Stimulated activated naive CD8-positive, alpha-beta T cell treated with anti-CD3 and anti-CD28 coated beads, Interleukin-15, Interleukin-2, amounts not matched to agents 100 ng/mL and 50 ng/mL, for 24 hours (primary cell): Measurements from ENCODE around the gene GUF1.

ENCODE experiments used
- H3K27ac Mint-ChIP-seq: one replicate; pipeline ENCODE4 v1.8.0; 2021; ENCODE audit warnings: mild to moderate bottlenecking, mixed read lengths
- H3K27me3 Mint-ChIP-seq: one replicate; pipeline ENCODE4 v1.8.0; 2021; ENCODE audit warnings: mixed read lengths
- H3K36me3 Mint-ChIP-seq: one replicate; pipeline ENCODE4 v1.8.0; 2021; ENCODE audit warnings: low read depth, mixed read lengths
- H3K4me1 Mint-ChIP-seq: one replicate; pipeline ENCODE4 v1.8.0; 2021; ENCODE audit warnings: low read depth, mixed read lengths
- H3K4me3 Mint-ChIP-seq: one replicate; pipeline ENCODE4 v1.8.0; 2021; ENCODE audit warnings: mild to moderate bottlenecking, mixed read lengths
- H3K9me3 Mint-ChIP-seq: one replicate; pipeline ENCODE4 v1.8.0; 2021; ENCODE audit warnings: mixed read lengths

GUF1 gene, protein sequence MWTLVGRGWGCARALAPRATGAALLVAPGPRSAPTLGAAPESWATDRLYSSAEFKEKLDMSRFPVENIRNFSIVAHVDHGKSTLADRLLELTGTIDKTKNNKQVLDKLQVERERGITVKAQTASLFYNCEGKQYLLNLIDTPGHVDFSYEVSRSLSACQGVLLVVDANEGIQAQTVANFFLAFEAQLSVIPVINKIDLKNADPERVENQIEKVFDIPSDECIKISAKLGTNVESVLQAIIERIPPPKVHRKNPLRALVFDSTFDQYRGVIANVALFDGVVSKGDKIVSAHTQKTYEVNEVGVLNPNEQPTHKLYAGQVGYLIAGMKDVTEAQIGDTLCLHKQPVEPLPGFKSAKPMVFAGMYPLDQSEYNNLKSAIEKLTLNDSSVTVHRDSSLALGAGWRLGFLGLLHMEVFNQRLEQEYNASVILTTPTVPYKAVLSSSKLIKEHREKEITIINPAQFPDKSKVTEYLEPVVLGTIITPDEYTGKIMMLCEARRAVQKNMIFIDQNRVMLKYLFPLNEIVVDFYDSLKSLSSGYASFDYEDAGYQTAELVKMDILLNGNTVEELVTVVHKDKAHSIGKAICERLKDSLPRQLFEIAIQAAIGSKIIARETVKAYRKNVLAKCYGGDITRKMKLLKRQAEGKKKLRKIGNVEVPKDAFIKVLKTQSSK

DNA sequence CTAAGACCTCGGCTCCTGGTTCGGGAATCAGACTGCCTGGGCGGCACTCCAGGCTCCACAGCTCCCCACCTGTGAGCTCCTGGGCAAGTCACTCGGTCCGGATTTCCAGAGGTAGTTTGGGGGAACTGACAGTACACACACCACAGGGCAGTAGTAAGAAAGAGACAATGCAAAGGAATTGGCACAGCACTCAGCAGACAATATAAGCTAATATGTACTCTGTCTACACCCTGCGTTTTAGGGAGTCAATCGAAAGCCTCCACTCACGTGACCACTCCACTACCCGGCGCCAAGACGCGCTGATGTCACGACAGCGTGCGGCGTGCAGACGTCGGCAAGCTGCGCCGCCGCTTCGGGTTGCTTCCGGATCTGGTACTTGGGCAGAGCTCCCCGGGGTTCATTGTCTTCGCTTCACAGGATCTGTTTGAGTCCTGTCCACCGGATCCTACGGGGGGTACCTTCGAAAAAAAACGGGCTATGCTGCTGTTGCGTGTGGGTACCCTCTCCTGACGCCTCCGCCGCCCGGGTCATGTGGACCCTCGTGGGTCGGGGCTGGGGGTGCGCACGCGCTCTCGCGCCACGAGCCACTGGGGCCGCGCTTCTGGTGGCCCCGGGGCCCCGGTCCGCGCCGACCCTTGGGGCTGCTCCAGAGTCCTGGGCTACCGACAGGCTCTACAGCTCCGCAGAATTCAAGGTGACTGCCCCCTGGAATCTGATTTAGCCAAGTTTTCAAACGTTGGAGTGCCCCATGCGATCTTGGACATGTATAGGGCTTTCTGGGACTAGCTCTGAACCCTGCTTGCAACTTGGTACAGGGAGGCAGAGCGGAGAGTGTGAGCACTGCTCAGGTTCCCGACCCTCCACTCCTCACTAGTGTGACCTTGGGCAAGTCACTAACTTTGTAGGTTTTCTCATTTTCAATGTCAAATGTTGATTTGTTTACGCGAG, at the start of gene GUF1:
Gene GUF1 (plus strand): TSS at position 327 of the 948 bp plus-strand sequence. CDS start 203 bp downstream, at position 530.
- Mint-ChIP-seq H3K27me3 (no peaks in the 10 kb centered on the region), H3K36me3 (peaks cover 24% of the 10 kb centered on the region), H3K4me1 (peaks cover 40% of the 10 kb centered on the region), H3K27ac (peak within 1 kb of the TSS; percentile 97), H3K9me3 (no peaks in the 10 kb centered on the region), H3K4me3 (peak within 1 kb of the TSS; percentile 97)

DNA sequence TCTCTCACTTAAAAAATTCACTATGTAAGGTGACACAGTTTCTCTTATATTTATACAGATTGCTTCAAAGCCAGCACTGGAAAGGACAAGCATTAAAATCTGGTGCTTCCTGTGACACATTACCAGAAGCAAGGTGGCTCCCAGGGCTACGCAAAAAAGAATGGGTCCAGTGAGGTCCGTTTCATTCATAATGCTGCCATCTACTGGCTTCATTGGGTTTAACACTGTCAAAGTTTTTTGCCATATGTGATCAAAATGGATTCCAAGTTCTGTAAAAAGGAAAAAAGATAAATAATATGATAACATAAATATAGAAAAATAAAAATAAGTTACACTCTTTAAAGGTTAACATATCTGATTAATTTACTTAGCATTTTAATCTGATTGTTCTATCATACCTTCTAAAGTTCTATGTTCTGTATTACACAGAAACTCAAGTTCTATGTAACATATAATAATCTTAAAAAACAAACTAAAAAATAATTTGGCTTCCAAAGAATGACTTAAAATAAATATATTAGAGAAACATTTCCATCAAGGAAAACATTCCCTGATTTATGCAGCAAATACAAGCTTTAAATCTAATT, 48.8 kb upstream of the GUF1 start:
- Mint-ChIP-seq H3K4me3 (no peak overlapping the region), H3K27ac (no peak overlapping the region), H3K9me3 (no peaks in the 10 kb centered on the region), H3K27me3 (peaks cover 14% of the 10 kb centered on the region), H3K36me3 (no peaks in the 10 kb centered on the region), H3K4me1 (no peaks in the 10 kb centered on the region)

DNA sequence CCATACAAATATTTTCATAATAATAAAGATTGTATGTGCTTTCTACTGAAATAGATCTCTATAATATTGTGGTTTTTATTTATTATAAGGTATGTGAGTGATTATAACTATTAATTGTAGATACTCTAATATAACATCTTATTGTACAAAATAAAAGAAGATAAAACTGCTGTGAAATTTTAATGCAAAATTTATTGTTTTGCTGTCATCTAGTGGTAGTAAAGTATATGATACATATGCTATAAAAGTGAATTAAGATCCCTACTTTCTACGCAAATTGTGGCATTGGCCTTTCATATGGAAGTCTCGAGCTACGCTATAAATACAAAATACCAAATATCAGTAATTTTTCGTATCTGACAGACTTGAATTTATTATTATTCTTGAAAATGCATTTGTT, 46.1 kb upstream of the GUF1 start:
- peaks cover 12% of the 10 kb centered on the region for H3K27me3 Mint-ChIP-seq
- H3K4me3 Mint-ChIP-seq: no peak overlapping the region
- H3K36me3 Mint-ChIP-seq: no peaks in the 10 kb centered on the region
- no peak overlapping the region for H3K27ac Mint-ChIP-seq
- no peaks in the 10 kb centered on the region for H3K9me3 Mint-ChIP-seq
- H3K4me1 Mint-ChIP-seq: no peaks in the 10 kb centered on the region

DNA sequence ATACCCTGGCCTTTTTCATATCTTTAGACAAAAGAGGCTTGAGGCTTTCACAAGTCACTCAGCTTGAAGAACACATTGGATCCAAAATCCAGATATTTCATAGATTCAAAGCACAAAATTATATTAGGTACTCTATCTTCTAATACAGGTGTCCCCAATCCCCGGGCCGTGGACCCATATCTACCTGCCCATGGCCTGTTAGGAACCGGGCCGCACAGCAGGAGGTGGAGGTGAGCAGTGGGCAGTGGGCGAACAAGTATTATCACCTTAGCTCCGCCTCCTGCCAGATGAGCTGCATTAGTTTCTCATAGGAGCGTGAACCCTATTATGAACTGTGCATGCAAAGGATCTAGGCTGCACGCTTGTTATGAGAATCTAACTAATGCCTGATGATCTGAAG, 45.5 kb upstream of the GUF1 start:
- no peaks in the 10 kb centered on the region for H3K4me1 Mint-ChIP-seq
- no peak overlapping the region for H3K27ac Mint-ChIP-seq
- no peaks in the 10 kb centered on the region for H3K36me3 Mint-ChIP-seq
- no peak overlapping the region for H3K4me3 Mint-ChIP-seq
- no peaks in the 10 kb centered on the region for H3K9me3 Mint-ChIP-seq
- H3K27me3 Mint-ChIP-seq: peaks cover 10% of the 10 kb centered on the region

DNA sequence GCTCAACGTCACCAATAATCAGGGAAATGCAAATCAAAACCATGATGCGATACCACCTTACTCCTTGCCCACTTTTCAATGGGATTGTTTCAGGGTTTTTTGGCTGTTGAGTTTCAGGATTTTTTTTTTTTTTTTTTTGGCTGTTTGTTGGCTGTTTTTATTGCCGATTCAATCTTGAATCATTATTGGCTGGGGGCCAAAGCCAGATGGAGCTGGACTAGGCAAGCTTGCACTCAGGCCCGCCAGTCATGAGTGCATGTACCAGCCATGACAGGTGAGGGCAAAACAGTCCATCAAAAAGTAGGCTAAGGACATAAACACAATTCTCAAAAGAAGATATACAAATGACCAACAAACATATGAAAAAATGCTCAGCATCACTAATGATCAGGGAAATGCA, 40.1 kb upstream of the GUF1 start:
- no peaks in the 10 kb centered on the region for H3K4me1 Mint-ChIP-seq
- peaks cover 7% of the 10 kb centered on the region for H3K9me3 Mint-ChIP-seq
- no peak overlapping the region for H3K27ac Mint-ChIP-seq
- H3K27me3 Mint-ChIP-seq: peaks cover 14% of the 10 kb centered on the region
- no peak overlapping the region for H3K4me3 Mint-ChIP-seq
- H3K36me3 Mint-ChIP-seq: no peaks in the 10 kb centered on the region

DNA sequence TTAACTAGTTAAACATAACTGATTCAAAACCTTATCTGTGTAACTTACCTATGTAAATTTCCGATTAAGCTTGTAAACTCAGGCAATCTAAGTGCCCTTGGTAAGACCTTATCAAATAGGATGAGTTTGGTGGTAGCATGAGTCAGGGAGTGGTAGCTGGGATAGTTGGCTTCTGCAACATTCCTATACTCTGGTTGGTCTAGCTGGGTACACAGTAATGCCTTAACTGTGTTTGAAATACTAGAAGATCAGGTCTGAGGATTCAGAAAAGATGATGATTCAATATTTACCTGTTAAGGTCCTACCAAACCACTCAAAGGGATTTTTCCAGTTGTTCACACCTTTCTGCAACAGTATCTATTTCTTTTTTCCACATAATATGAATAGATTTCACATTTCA, 32.1 kb upstream of the GUF1 start:
- peaks cover 19% of the 10 kb centered on the region for H3K27me3 Mint-ChIP-seq
- H3K9me3 Mint-ChIP-seq: peaks cover 9% of the 10 kb centered on the region
- no peak overlapping the region for H3K4me3 Mint-ChIP-seq
- H3K36me3 Mint-ChIP-seq: no peaks in the 10 kb centered on the region
- H3K27ac Mint-ChIP-seq: no peak overlapping the region
- no peaks in the 10 kb centered on the region for H3K4me1 Mint-ChIP-seq

DNA sequence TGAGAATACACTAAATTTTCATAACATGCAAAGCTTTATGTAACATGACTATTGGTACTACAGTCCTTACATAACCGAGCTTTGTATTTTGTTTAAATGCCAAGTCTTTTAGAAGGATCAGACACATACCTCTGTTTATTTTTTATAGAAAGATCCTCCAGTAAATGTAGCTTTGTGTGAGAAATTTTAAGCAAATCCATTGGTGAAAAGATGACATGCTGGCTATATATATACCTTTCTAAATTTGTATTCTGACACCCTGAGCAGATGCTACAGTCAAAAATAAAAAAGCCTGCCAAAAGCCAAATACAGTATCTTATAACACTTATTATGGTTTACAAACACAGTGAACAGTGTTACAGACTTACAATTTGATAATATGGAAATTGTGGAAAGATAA, 26.8 kb upstream of the GUF1 start, which contains the start of gene YIPF7:
Gene YIPF7 (minus strand): TSS at position 201 of the 400 bp plus-strand sequence. CDS start 1,525 bp downstream, outside the sequence.
- Mint-ChIP-seq H3K36me3 (no peaks in the 10 kb centered on the region), H3K27me3 (peaks cover 15% of the 10 kb centered on the region), H3K9me3 (no peaks in the 10 kb centered on the region), H3K4me3 (no peak within 1 kb of the TSS), H3K4me1 (no peaks in the 10 kb centered on the region), H3K27ac (no peak within 1 kb of the TSS)

DNA sequence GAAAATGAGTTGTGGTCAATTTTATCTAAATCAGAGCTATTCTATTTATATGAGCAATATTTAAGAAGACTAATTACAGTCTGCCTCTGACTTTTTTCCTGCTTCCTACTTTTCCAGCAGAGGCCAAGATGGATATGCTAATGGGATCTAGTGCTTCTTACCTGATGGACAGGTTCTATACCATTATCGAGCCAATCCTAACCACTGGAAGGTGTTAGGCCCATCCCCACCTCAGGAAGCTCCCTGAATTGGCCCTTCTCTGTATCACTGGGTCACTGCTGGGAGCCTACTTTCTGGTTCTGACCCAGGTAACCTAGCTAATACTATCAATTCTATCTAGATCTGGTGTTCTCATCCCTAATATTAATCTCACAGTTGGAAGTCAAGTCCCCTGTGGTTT, 26.2 kb upstream of the GUF1 start:
- peaks cover 15% of the 10 kb centered on the region for H3K27me3 Mint-ChIP-seq
- H3K4me3 Mint-ChIP-seq: no peak overlapping the region
- no peak overlapping the region for H3K27ac Mint-ChIP-seq
- H3K36me3 Mint-ChIP-seq: no peaks in the 10 kb centered on the region
- no peaks in the 10 kb centered on the region for H3K4me1 Mint-ChIP-seq
- H3K9me3 Mint-ChIP-seq: no peaks in the 10 kb centered on the region

DNA sequence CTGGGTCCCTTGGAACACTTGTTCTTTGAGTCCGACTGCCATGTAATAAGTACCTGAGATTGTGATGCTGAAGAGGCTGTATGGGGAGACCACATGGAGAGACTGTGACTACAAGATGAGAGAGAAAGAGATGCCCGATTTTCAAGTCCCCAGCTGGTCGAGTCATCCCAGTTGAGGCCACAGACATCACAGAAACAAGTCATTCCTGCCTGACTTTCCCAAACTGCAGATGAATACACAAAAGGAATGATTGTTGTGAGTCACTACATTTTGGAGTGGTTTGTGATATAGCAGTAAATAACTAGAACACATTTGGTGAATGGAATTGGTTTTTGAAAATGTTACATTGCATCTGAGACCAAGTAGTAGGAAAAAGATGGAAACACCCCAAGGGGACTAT, 17.8 kb upstream of the GUF1 start:
- Mint-ChIP-seq H3K4me1 (no peaks in the 10 kb centered on the region), H3K27ac (no peak overlapping the region), H3K9me3 (no peaks in the 10 kb centered on the region), H3K4me3 (no peak overlapping the region), H3K27me3 (peaks cover 3% of the 10 kb centered on the region), H3K36me3 (no peaks in the 10 kb centered on the region)

DNA sequence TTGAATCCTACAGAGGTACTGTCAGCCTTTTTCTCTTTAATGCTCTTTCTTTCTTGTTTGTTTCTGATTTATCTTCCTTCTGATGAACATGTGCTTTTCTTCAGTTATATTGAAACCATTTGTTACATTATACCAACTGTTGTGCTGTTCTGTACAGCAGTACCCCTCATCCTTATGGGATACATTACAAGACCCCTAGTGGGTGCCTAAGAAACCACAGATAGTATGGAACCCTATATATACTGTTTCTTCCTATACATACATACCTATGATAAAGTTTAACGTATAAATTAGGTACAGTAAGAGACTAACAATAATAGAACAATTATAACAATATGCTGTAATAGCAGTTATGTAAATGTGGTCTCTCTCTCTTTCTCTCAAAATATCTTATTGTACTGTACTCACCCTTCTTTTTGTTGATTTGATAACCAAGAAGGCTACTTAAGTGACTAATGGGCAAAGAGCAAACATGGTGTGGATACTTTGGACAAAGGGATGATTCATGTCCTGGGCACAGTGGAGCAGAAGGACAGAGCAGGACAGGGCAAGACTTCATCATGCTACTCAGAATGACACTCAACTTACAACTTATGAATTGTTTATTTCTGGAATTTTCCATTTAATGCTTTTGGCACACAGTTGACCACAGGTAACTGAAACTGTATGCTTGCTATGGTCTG, 16.1 kb upstream of the GUF1 start:
- Mint-ChIP-seq H3K9me3 (no peaks in the 10 kb centered on the region), H3K27ac (no peak overlapping the region), H3K4me3 (no peak overlapping the region), H3K4me1 (no peaks in the 10 kb centered on the region), H3K27me3 (peaks cover 3% of the 10 kb centered on the region), H3K36me3 (no peaks in the 10 kb centered on the region)

DNA sequence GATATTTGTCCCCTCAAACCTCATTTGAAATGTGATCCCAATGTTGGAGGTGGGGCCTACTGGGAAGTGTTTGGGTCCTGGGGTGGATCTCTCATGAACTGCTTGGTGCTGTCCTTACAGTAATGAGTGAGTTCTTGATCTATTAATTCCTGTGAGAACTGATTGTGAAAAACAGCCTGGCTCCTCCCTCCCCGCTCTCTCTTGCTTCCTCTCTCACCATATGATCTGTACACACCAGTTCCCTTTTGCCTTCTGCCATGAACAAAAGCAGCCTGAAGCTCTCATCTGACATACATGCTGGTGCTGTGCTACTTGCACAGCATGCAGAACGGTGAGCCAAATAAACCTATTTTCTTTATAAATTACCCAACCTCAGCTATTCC, 15.6 kb upstream of the GUF1 start:
- Mint-ChIP-seq H3K27ac (no peak overlapping the region), H3K4me3 (no peak overlapping the region), H3K4me1 (no peaks in the 10 kb centered on the region), H3K27me3 (peaks cover 8% of the 10 kb centered on the region), H3K36me3 (no peaks in the 10 kb centered on the region), H3K9me3 (no peaks in the 10 kb centered on the region)

DNA sequence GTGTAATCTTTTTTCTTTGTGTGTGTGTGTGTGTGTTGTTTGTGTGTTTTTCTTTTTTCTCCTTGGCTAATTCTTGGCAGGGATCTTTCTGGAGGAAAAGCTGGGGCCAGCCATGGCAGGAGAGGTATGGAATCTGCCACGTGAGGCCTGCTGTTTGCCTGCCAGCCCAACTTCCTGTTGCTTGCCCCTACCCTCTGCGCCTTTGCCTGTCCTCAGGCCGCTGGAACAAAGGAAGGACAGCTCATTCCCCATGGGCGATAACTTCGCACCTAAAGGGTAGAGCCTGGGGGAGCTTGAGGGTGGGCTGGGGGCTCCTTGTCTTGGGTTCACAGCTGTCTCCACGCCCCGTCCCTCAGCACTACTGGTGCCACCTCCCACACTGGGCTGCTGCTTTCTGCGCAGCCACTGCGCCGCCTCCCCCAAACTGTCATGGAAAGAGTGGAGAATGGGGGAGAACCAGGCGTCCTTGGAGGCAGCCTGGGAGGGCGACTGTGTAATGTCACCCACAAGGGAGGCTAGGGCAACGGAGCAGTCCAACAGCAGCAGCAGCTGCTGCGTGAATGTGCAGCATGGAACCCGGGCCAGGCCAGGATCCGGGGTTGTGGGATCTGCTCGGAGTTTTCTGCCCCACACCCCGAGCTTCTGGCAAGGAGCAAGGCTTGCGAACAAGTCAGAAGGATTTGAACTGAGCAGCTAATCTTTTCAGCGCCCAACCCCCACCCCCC, 14.5 kb upstream of the GUF1 start:
- no peaks in the 10 kb centered on the region for H3K4me1 Mint-ChIP-seq
- no peaks in the 10 kb centered on the region for H3K36me3 Mint-ChIP-seq

DNA sequence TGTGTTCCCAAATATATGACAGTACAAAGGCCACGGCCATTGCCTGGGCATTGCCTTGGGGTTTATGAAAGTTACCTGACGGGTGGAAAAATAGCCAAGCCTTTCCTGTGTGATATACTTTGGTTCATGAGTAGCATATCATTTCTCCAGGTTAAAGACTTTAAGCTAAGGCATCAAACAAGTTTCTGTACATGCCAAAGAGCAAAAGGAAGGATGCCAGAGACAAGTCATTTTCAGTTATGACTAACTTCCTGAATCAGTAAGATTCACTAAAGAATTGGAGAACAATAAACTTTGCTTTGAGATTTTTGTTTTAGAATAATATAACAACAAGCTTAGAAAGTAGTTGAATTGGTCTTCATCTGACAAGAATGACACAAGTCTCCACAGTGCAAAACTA, 9.7 kb upstream of the GUF1 start:
- Mint-ChIP-seq H3K9me3 (no peaks in the 10 kb centered on the region), H3K4me3 (no peak overlapping the region), H3K4me1 (no peaks in the 10 kb centered on the region), H3K27ac (no peak overlapping the region), H3K27me3 (peaks cover 22% of the 10 kb centered on the region), H3K36me3 (no peaks in the 10 kb centered on the region)

More for the DNA sequence above, 14.5 kb upstream of the GUF1 start:
- no peak overlapping the region for H3K27ac Mint-ChIP-seq
- H3K27me3 Mint-ChIP-seq: peaks cover 15% of the 10 kb centered on the region
- H3K4me3 Mint-ChIP-seq: no peak overlapping the region
- no peaks in the 10 kb centered on the region for H3K9me3 Mint-ChIP-seq
